Measurements from ENCODE around the gene BRSK2.

DNA sequence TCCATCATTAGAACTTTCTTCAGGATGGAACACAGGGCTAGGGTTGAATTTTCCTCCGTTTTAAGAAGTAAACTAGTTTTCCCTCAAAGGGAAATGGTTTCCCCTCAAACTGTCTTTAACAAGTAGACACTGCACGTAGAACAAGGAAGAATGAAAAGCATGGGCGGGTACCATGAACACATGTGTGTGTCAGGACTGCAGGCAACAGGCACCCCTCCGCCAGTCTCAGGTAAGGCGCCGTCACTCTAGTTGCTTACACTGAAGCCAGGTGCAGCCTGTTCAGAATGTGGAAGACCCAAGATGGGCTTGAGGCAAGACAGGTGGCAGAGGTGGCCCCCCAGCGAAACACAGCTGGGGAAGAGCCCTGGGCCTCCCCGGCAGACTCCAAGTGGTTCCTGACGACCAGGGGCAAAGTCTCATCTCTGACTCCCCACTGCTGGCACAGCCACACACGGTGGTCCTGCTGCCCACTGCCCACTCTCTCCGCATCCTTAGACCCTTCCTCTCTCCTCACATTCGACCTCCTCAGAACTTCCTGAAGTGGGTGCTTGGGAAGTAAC lies 122.3 kb downstream of the BRSK2 start:
- TF ChIP-seq, protein P1, sequence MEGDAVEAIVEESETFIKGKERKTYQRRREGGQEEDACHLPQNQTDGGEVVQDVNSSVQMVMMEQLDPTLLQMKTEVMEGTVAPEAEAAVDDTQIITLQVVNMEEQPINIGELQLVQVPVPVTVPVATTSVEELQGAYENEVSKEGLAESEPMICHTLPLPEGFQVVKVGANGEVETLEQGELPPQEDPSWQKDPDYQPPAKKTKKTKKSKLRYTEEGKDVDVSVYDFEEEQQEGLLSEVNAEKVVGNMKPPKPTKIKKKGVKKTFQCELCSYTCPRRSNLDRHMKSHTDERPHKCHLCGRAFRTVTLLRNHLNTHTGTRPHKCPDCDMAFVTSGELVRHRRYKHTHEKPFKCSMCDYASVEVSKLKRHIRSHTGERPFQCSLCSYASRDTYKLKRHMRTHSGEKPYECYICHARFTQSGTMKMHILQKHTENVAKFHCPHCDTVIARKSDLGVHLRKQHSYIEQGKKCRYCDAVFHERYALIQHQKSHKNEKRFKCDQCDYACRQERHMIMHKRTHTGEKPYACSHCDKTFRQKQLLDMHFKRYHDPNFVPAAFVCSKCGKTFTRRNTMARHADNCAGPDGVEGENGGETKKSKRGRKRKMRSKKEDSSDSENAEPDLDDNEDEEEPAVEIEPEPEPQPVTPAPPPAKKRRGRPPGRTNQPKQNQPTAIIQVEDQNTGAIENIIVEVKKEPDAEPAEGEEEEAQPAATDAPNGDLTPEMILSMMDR (IDR thresholded peaks at IDR 0.05; ENCODE audit: poor library complexity) = no peak
- no peak for TF ChIP-seq EZH2 (IDR thresholded peaks at IDR 0.05; ENCODE audit: borderline replicate concordance)
- no peak for TF ChIP-seq EZH2phosphoT487 (IDR thresholded peaks at IDR 0.05; ENCODE audit: low read depth, severe bottlenecking, unreplicated experiment)
